COR-L47 (cell line): ENCODE data around the gene LCN15.
"Not testable (repeated sequence)": the region's sequence is repeated elsewhere in the genome, so short reads cannot be mapped to it uniquely, and the experiment has no call there.

ENCODE experiments used
- DNase-seq: peaks from one replicate; lab custom pipeline; 2025; lab: John Stamatoyannopoulos, UW

LCN15 gene

DNA sequence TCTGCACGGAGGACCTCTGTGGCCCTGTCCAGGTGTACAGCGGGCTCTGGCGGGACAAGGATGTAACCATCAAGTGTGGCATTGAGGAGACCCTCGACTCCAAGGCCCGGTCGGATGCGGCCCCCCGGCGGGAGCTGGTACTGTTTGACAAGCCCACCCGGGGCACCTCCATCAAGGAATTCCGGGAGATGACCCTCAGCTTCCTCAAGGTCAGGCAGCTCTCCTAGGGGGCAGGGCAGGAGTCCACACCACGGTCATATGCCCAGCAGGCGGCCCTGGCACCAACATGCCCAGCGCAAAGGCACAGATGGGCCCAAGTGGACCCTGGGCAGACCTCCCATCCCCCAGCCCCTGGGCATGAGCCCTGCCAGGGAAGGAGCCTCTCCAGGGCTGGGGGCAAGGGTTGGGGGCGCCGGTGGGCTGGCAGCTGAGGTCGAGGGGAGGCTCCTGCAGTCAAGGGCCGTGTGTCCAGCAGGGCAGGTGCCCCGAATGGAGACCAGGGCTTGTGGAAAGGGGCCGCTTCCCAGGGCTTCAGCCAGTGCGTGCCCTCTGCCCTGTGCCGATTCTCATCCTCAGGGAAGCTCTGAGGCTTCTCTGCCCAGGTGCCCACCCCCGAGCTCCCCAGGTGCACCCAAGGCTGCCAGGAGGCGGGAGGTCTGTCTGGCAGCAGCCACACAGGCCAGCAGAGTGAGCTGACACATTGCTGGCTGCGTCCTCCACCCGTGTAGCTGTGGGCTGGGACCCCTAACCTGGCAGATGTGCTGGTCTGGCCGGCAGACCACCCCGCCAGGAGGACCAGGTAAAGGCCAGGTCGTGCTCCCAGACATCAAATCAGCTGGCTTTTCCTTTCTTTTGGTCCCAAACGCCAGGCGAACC is 42.0 kb downstream of the LCN15 start:
- no peak for DNase-seq

- DNase-seq, result peak; percentile 64
Observed at GRCh38 chr9:136721339-136722092, 42.8 kb downstream of the LCN15 start.

DNA sequence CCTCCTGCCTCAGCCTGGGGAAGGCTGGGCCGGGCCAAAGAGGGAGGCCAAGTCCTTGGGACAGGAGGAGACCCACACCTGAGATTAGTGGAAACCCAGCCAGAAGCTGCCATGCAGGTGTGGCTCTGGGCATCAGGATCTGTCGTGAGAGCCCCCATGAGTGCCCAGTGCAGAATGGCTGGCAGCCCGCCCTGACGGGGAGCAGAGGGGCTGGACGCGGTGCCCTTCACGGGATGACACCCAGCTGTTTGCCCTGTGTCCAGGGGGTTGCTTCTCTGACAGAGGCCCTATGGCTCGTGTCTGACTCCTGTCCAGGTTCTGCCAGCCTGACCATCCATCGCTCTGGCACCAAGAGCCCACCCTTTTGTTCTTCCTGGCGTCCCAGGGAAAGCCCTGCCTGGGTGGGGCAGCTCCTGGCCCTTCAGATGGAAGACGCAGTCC is 43.4 kb downstream of the LCN15 start:
- DNase-seq, result no peak

GRCh38 chr9:136720251-136720897 is 43.9 kb downstream of the LCN15 start:
- peak; percentile 81 for DNase-seq

GRCh38 chr9:136719195-136719880 is 45.0 kb downstream of the LCN15 start:
- no peak for DNase-seq

DNA sequence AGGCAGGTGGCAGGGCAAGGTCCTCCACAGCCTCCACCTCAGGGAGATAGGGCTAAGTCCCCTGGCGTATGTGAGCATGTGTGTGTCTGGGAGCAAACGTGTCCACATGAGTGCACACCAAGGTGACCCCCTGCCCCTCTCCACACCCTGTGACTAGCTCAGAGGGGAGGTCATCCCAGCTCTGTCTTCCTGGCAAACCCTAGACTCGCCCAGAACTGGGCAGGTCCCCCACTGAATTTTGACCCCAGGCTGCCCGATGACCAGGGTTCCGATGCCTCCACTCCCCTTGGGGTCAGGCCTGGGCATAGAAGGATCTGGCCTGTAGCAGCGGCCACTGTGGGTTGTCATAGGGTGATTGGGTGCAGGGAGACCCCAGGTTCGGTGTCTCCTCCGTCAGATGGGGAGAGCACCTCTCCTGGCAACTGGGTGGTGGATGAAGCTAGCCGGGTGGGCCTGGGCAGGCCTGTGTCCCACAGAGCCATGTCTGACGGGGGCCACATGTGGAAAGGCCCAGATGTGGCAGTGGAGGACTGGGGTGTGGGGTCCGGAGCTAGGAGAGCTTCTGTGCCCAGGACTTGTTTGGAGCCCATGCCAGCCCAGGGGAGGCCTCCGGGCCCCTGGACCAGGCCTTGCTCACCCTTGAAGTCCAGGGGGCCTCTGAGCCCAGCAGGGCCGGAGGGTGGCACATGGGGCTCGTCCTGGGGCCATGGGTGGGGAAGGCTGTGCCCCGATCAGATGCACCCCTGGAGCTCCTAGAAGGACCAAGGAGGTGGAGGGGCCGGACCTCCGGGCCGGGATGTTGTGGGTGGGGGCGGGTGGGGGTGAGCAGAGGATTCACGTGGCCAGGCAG is 45.7 kb downstream of the LCN15 start:
- DNase-seq, result no peak

GRCh38 chr9:136717399-136717798 is 46.9 kb downstream of the LCN15 start:
- DNase-seq, result no peak

- no peak for DNase-seq
Observed at GRCh38 chr9:136714893-136715274, 49.4 kb downstream of the LCN15 start.

- no peak for DNase-seq
Observed at GRCh38 chr9:136714096-136714892, 50.0 kb downstream of the LCN15 start.

GRCh38 chr9:136713550-136713949 is 50.8 kb downstream of the LCN15 start:
- DNase-seq, result peak; percentile 66

DNA sequence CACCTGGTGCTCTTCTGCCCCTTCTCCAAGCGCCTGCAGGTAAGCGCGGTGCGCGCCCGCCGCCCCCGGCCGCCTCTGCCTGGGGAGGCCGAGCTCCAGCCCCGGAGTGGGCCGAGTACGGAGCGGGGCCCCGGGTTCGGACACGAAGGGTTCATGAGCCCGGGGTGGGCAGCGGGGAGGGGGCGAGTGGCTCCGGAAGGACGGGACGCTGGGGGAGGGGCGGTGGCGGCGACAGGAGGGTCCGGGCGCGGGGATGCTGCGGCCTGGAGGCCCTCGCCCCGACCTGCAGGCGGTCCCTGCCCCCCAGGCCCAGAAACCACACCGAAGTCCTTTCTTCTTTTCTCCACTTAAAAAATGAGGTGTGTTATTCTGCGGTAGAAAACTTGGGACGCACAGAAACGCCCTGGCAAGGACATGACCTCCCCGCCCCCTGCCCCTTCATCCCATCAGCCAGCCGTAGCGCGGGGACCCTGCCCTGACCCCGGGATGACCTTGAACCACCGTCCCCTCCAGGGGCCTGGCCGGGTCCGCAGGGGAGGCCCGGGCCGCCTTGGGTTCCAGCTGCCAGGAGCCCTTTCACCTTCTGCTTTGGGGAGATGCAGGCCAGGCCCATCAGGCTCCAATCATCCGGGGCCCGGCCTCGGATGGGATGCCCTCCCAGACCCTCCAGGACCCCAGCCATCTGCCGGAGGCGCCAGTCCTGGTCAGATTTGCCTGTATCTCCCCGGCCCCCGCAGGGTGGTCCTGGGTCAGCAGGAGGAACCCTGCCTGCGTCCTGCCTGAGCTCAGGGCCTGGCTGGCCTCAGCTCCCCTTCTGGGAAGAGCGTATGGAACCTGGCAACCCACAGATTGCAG is 51.4 kb downstream of the LCN15 start:
- no peak for DNase-seq

DNA sequence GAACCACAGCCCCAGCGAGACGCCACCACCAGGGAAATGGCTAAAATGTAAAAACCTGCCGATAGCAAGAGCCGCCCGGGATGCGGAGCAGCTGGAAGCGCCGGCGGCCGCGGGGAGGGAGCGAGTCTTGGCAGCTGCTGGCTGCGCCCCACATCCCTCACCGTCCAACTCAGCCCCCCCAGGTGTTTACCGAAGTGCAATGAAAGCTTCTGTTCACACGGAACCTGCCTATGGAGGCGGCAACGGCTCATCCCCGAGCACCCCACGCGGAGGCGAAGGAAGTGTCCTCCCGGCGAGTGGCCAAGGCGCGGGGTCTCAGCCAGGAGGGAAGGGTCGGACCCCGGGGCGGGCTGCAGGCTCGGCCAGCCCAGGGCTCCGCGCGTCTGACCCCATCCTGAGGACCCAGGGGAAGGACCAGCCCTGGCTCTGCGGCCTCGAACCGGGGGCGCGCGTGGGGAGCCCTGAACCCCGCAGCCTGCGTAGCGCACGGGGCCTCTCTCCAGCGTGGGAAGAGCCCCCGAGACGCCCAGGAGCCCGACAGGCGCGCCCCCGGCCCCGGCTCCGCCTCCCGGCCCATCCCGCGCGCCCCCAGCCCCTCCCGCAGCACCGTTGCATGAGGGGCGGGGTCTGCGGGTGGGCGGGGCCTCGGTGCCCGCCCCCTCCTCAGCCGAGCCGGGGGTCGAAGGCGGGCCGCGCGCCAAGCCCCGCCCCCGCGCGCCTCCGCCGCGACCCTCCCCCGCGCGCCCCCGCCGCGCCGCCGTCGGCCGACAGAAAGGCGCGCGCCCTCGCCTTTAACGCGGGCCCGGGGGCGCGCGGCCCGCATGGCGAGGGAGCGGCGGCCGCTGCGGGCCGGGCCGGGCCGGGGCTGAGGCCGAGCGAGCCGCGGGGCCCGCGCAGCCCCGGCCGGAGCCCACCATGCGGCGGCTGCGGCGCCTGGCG is 52.3 kb downstream of the LCN15 start, which contains the start of gene DIPK1B:
TSS of gene DIPK1B (plus strand) at position 822 of the 939 bp plus-strand sequence. CDS start at position 916, 94 bp downstream.
- DNase-seq, result peak; percentile 82

DNA sequence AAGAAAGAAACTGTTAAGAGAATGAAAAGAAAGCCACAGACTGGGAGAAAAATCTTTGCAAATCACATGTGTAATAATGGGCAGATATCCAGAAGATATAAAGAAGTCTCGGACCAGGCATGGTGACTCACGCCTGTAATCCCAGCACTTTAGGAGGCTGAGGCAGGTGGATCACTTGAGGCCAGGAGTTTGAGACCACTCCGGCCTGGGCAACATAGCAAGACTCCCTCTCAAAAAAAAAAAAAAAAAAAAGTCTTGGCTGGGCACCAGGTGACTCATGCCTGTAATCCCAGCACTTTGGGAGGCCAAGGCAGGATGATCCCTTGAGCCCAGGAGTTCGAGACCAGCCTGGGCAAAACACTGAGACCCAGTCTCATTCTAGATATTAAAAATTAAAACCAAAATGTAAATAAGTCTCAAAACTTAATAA is 53.1 kb downstream of the LCN15 start:
- not testable (repeated sequence) for DNase-seq

DNA sequence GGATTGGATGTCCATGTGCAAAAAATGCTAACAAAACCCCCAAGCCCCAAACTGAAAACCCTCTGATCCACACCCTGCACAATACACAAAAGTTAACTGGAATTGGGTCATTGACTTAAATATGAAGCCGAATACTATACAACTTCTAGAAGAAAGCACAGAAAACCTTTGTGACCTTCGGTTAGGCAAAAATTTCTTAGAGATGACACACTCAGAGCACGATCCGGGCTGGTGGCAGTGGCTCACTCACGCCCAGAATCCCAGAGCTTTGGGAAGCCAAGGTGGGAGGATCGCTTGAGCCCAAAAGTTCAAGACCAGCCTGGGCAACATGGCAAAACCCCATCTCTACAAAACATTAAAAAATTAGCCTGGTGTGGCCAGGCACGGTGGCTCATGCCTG is 53.8 kb downstream of the LCN15 start:
- no peak for DNase-seq
